ENCODE data around the gene TSTD2.

- TF ChIP-seq CTCF (IDR thresholded peaks at IDR 0.05; ENCODE audit: low read length) = no peak
- TF ChIP-seq EZH2 (IDR thresholded peaks at IDR 0.05; ENCODE audit: borderline replicate concordance, low read length) = no peak
Measured at GRCh38 chr9:97561501-97561900, 71.7 kb downstream of the TSTD2 start.
